Measurements from ENCODE around the gene SH3YL1.

SH3YL1 gene

GRCh38 chr2:282371-283263 is 18.8 kb upstream of the SH3YL1 start:
- DNase-seq (ENCODE audit: low read depth in 2 of 2), result no peak

- DNase-seq (ENCODE audit: low read depth in 2 of 2), result no peak
Measured at GRCh38 chr2:281381-281780, 17.5 kb upstream of the SH3YL1 start.

DNA sequence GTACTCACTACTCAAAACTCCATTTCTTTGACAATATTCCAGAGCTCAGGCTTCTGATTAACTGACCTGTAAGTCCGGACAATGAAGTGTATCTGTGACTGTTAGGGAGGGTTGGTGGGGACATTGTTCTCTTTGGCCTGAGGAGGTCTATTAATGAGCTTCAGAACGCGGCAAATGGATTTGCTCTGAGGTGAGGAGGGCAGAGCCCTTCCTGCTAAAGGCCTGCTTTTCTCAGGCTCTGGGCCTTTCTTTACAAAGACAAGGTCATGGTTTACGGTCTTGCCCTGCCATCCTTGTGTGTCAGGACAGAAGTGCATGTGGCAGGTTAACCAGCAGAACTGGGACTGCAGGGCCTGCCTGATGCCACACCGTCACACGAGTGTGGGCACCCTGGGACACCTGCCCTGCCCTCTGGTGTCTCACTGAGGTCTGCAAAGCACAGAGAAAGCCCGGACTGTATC is 16.8 kb upstream of the SH3YL1 start:
- DNase-seq (ENCODE audit: low read depth in 2 of 2), result no peak

DNA sequence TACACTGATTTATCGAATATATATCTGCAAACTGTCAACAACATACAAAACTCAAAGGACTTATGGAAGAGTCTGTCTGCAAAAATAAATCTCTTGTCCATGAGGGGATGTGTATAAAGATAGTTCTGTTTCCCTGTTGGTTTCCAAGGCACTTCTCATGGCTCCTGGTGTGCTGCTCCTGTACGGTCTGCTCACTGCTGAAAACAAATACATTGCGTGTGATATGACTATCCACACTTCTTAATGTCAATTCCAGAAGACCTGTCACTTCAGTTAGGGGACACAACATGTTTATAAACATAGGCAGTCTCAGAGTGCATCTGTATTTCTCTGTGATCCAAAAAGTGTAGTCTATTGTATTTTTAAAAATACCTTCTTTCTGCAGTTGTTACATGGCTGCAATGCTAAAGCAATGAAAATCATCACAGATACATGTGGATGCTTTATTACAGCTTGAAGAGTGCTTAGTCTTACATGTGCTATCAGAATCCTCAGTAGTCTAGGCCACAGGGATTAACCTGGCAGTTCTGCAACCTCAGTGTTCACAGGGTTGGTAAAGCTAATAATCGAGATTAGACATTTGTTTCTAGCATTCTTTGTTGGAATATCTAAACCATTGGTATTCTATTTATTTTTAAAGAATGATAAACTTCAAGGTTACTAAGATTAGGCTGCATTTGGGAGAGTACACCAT is 16.3 kb upstream of the SH3YL1 start:
- DNase-seq (ENCODE audit: low read depth in 2 of 2), result no peak

GRCh38 chr2:279366-279765 is 15.5 kb upstream of the SH3YL1 start:
- no peak for DNase-seq (ENCODE audit: low read depth in 2 of 2)

DNA sequence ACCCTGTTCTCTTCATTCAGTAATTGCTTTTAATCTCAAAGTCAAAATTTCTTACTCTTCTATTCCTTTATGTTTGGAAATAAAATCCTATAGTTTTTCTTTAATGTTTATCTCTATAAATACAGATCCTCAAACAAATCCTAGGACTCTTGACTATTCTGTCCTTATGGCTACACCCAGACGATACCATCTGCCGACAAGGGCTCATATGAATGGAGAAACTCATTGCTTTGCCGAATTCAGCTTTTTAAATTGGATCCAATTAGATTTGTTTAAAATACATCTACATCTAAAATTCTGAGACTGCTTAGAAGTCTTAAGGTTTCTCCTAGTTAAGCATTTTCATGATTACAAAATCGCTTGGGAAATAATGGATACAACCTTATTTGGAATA is 15.1 kb upstream of the SH3YL1 start:
- no peak for DNase-seq (ENCODE audit: low read depth in 2 of 2)

GRCh38 chr2:278312-278926 is 14.6 kb upstream of the SH3YL1 start:
- no peak for DNase-seq (ENCODE audit: low read depth in 2 of 2)

GRCh38 chr2:275466-275865 is 11.6 kb upstream of the SH3YL1 start:
- DNase-seq (ENCODE audit: low read depth in 2 of 2), result no peak

DNA sequence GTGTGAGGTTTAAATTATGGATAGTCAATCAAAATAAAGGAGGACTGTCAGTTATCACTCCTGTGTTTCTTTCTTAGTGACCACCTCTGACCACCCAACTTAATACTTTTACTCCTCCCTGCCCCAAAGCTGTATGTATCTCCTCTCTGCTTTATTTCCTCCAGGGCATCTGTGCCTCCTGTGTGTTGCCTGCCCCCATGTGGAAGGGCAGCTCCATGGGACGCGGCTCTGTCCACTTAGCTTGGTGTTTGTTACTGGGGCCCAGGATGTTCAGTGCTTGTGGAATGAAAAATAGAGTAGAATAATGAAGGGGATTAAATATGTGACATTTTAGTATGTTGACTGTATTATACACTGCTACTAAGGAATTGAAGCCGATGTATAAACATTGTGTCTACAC is 10.7 kb upstream of the SH3YL1 start:
- DNase-seq (ENCODE audit: low read depth in 2 of 2), result no peak

DNA sequence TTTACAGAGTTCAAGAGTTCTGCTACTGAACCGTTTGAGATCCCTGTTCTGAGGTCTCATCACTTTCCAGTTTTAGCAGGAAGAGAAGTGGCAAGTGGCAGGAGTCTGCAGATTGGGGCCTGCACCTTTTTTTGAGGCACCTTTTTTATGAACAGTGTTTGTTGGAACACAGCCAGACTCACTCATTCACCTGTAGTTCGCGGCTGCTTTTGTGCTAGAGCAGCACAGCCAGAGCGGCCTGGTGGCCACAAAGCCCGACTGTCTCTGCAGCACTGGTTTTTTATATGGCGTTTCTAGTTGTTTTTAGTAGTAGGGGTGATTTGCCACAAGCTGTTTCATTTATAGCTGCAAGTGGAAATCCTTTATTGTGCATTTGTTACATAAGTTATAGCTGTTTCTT is 9.5 kb upstream of the SH3YL1 start:
- DNase-seq (ENCODE audit: low read depth in 2 of 2), result no peak

DNA sequence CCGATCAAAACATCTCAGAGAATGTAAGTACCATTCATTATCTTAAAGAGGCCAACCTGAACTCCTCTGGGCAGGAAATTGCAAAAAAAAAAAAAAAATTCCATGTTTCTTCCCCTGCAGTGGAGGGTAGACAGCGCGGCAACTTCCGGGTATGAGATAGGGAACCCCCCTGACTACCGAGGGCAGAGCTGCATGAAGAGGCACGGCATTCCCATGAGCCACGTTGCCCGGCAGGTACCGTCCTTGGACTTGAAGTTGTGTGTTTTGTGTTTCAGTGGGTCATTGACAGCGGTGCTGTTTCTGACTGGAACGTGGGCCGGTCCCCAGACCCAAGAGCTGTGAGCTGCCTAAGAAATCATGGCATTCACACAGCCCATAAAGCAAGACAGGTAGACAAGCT is 8.1 kb upstream of the SH3YL1 start:
- no peak for DNase-seq (ENCODE audit: low read depth in 2 of 2)

GRCh38 chr2:270861-271260 is 7.0 kb upstream of the SH3YL1 start:
- DNase-seq (ENCODE audit: low read depth in 2 of 2), result no peak

- no peak for DNase-seq (ENCODE audit: low read depth in 2 of 2)
Measured at GRCh38 chr2:269356-270030, 5.7 kb upstream of the SH3YL1 start.

DNA sequence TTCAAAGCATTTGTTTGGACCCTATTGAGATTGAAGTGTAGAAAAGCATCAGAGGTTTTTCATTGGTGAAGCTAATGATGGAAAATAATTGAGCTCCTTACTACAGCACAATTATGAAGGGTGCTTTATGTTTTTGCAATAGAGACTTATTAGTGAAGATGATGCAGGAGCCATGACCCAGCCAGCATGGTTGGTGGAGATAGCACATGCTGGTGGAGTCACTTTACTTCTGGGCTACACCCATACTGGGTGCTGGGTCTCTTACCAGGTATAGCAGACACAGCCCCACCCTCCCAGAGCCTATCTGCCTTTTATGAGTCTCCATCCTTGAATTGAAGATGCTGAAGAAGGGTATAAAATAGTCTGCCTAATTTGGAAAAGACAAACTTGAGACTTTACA is 4.5 kb upstream of the SH3YL1 start:
- no peak for DNase-seq (ENCODE audit: low read depth in 2 of 2)

DNA sequence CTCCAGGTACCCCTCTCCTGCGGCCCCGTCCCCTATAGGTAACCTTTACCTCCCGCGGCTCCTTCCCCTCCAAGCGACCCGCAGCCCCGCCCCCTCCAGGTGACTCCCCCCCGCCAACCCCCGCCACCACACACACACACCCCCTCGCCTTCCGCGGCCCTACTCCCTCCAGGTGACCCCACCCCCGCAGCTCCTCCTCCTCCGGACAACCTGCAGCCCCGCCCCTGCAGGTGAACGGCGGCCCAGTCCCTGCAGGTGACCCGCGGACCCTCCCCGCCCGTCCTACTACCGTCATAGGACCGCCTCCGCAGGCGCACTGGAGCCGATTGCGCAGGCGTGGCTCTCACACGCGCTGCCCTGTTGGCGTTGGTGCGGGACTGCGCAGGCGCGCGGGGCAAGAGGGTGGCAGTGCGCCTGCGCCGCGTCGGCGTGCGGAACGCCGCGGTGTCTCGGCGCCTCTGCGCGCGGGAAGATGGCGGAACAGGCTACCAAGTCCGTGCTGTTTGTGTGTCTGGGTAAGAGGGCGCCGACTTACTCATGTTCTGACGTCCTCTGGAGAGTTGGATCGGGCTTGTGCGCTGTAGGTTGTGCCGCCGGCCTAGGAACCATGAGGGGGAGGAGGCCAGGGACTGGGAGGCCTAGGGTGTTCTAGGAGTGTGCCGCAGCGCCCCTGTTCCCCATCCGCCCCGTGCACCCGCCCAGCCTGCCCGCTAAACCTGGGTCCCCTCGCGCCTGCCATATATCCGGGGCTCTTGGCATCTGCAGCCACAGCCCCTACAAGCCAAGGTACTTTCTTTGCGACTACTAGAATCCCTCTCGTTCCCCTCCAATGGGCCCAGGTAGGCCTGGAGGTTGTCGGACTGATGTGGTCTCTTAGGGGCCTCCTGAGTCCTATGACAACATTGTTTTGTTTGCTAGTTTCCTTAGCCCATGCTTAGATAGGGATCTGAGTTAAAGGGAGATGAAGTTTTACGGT is 949 bp upstream of the SH3YL1 start, which contains the start of gene ACP1:
Gene ACP1 (plus strand): TSS at position 455 of the 976 bp plus-strand sequence. CDS start 18 bp downstream, at position 473.
- DNase-seq (ENCODE audit: low read depth in 2 of 2), result peak; percentile 89 to 94

GRCh38 chr2:263022-263738 is 652 bp downstream of the SH3YL1 start:
- DNase-seq (ENCODE audit: low read depth in 2 of 2), result peak in 1 of 2 donors; percentile 3

GRCh38 chr2:262117-262516 is 1.7 kb downstream of the SH3YL1 start:
- DNase-seq (ENCODE audit: low read depth in 2 of 2), result no peak

DNA sequence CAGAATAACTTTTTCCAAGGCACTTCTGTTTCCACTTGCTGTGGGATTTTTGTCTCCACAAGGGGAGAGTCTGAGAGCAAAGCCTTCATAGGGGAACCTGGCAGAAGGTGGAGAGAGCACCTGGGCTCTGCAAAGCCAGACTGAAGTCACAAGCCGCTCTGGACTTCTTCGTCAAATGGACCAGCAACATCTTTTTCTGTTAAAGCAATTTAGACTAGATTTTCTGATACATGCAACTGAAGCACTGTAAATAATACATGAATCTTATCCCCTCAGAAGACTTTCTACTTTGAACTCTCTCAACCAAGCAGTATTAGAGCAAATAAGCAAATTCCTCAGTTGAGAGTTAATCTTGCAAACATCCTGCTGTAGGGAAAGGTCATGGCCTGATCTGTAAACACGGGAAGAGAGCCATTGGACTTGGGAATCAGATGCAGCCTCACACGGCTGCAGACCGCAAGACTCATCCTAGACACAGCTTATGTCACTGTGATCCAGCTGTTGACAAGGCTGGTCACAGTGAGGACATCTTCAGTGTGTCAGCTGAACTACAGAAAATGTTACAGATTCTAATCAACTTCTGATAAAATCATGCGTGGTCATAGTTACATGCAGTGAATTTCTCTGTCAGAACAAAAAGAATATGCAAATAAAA is 3.2 kb downstream of the SH3YL1 start:
- no peak for DNase-seq (ENCODE audit: low read depth in 2 of 2)

DNA sequence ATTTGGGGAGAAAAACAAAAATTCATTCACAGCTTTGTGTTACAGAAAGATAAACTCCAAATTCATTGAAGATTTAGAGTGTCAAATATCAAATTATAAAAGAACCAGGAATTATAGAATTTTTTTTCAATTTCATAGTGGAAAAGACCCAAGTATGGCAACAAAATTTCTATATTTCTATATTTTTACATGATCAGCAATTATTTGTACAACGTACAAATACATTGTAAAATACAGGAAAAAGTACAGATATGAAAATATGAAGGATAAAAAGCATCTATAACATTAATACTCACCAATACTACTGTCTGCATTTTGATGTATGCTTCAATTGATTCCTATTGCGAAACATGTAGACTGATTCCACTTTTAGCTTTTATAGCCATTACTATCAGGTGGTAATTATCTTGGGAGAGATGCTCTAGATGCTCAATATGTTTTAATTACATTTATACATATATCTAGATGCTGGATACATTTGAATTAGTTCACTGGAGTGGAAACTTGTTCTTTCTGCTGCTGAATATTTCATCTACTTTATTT is 4.0 kb downstream of the SH3YL1 start:
- DNase-seq (ENCODE audit: low read depth in 2 of 2), result no peak

All from stimulated activated CD8-positive, alpha-beta memory T cell treated with anti-CD3 and anti-CD28 coated beads, Interleukin-7, amount 100 ng/mL, for 4 hours (primary cell).